Stimulated activated effector memory CD8-positive, alpha-beta T cell treated with anti-CD3 and anti-CD28 coated beads, Interleukin-12 subunit alpha, Interleukin-12 subunit beta, amount 100 ng/mL, for 72 hours (primary cell): ENCODE results near the gene PRTFDC1.
"Not testable (repeated sequence)": the region's sequence is repeated elsewhere in the genome, so short reads cannot be mapped to it uniquely, and the experiment has no call there.

Experiments
- ATAC-seq: fragments of 150-1000 bp; cut with Tn5 transposase; 2 replicates; pipeline ENCODE4 v1.10.0; 2021
- DNase-seq, 2 donors: peaks; one replicate each; pipeline ENCODE4 v3.0.0; 2021 to 2022; ENCODE audit warnings: low spot score in 2 of 2
- H3K27ac Mint-ChIP-seq: one replicate; pipeline ENCODE4 v1.8.0; 2022; ENCODE audit warnings: mild to moderate bottlenecking, mixed read lengths
- H3K36me3 Mint-ChIP-seq: one replicate; pipeline ENCODE4 v1.8.0; 2022; ENCODE audit warnings: mild to moderate bottlenecking, mixed read lengths
- H3K4me1 Mint-ChIP-seq: one replicate; pipeline ENCODE4 v1.8.0; 2022; ENCODE audit warnings: mixed read lengths
- H3K4me3 Mint-ChIP-seq: one replicate; pipeline ENCODE4 v1.8.0; 2022; ENCODE audit warnings: mild to moderate bottlenecking, mixed read lengths
- H3K9me3 Mint-ChIP-seq: one replicate; pipeline ENCODE4 v1.8.0; 2022; ENCODE audit warnings: mixed read lengths

Gene PRTFDC1

DNA sequence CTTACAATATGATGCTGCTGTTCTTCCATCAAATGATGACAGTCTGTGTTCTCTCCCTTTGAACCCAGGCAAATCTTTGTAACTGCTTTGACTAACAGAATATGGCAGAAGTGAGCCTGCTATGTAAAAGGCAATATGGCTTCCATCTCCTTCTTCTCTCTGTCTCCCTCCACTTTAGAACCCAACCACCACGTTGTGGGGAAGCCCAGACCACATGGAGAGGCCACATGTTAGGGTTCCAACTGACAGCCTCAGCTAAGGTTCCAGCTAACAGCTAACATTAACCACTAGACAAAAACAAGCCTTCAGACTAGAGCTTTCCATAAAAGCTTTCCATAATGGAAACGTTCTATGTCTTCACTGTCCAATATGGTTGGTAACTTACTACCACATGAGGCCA is 107.7 kb downstream of the PRTFDC1 start:
- Mint-ChIP-seq H3K36me3 (no peaks in the 10 kb centered on the region), H3K4me1 (no peaks in the 10 kb centered on the region), H3K4me3 (no peak overlapping the region), H3K9me3 (no peaks in the 10 kb centered on the region), H3K27ac (no peak overlapping the region)
- no peak for ATAC-seq
- no peak for DNase-seq

DNA sequence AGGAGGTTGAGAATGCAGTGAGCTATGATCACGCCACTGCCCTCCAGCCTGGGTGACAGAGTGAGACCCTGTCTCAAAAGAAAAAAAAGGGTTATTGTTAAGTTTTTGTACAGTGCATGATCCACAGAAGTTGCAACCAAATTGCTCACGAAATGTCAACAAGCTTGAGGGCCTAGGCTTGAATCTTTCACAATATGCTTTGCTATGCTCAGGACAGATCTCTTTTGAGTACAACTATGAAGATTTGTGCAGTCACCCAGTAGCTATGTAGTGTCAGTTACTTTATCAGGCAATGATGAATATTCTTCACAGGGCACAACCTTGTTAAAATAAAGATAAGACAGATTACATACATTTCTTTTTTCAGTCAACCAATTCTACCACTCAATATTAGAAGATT is 109.2 kb downstream of the PRTFDC1 start:
- Mint-ChIP-seq H3K4me1 (no peaks in the 10 kb centered on the region), H3K9me3 (no peaks in the 10 kb centered on the region), H3K36me3 (no peaks in the 10 kb centered on the region), H3K27ac (no peak overlapping the region), H3K4me3 (no peak overlapping the region)
- no peak for ATAC-seq
- no peak for DNase-seq

DNA sequence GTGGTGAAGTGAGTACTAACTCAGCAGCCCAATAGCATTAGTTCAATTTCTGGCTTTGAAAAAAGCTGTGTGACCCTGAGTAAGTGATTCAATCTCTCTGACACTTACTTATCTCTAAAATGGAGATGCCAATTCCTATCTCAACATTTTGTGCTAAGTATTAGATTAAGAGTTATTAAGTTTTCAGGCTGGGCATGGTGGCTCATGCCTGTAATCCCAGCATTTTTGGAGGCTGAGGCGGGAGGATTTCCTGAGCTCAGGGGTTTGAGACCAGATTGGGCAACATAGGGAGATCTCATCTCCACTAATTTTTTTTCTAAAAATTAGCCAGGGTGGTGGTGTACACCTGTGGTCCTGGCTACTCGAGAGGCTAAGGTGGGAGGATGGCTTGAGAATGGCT is 109.5 kb downstream of the PRTFDC1 start:
- Mint-ChIP-seq H3K27ac (no peak overlapping the region), H3K4me1 (no peaks in the 10 kb centered on the region), H3K36me3 (no peaks in the 10 kb centered on the region), H3K9me3 (no peaks in the 10 kb centered on the region), H3K4me3 (no peak overlapping the region)
- ATAC-seq, result no peak
- DNase-seq, result no peak

DNA sequence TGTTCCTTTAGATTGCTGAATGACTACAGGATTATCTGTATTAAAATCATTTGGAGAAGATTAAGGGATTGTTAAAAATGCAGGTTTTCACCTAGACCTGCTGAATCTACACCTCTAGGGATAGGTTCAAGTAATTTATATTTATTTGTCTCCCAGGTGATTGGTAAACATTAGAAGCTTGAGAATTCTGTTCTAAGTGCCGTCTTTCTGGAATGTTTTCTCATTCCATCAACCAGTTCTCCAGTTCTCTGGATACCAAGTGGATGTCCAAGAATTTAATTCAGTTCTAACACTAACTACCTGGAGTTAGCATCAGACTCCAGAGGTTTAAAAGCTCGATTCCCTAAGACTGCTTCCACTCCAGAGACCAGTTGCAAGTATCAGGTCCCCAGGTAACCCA is 110.9 kb downstream of the PRTFDC1 start:
- no peak for DNase-seq
- H3K9me3 Mint-ChIP-seq, result peaks cover 3% of the 10 kb centered on the region
- H3K36me3 Mint-ChIP-seq, result no peaks in the 10 kb centered on the region
- H3K4me3 Mint-ChIP-seq, result no peak overlapping the region
- no peak for ATAC-seq
- peaks cover 4% of the 10 kb centered on the region for H3K4me1 Mint-ChIP-seq
- no peak overlapping the region for H3K27ac Mint-ChIP-seq

DNA sequence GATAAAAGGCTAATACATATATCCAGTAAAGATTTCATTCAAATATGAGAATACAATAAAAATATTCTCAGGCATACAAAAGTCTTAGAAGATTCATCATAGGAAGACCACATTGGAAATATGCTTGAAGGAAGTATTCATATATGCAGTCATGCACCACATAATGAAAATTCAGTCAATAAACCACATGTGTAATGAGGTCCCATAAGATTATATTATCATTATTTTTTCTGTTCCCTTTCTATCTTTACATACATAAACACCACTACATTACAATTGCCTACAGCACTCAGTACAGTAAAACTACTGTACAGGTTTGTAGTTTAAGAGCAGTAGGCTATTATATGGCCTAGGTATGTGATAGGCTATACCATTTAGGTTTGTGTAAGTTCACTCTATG is 111.6 kb downstream of the PRTFDC1 start:
- DNase-seq (no peak), ATAC-seq (no peak)
- Mint-ChIP-seq H3K36me3 (no peaks in the 10 kb centered on the region), H3K27ac (no peak overlapping the region), H3K9me3 (peaks cover 3% of the 10 kb centered on the region), H3K4me3 (no peak overlapping the region), H3K4me1 (peaks cover 5% of the 10 kb centered on the region)

DNA sequence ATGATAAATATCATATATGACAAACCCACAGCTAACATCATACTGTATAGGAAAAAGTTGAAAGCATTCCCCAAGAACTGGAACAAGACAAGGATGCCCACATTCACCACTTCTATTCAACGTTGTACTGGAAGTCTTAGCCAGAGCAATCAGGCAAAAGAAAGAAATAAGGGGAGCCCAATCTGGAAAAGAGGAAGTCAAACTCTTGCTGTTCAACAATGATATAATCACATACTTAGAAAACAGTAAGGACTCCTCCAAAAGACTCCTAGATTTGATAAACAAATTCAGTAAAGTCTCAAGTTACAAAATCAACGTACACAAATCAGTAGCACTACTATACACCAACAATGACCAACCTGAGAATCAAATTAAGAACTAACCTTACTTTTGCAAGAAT is 114.6 kb downstream of the PRTFDC1 start:
- H3K4me1 Mint-ChIP-seq, H3K27ac Mint-ChIP-seq, ATAC-seq, H3K4me3 Mint-ChIP-seq, H3K36me3 Mint-ChIP-seq, H3K9me3 Mint-ChIP-seq, DNase-seq: not testable (repeated sequence)

DNA sequence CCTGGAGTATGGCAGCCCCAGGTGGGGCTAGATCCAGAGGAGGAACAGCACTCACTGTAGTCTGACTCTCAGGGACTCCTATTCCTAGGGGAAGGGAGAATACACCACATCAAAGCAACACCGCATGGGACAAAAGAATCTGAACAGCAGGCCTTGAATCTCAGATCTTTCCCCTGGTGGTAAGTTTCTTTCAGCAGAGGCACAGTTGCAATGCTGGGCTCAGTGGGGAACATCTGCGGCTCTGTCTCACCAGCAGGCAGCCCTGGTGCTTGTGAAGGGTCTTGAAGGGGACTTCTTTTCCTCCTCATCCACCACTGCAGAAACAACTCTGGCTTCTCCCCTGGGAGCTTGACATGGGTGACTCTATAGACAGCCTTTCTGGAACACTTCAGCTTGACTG is 117.5 kb downstream of the PRTFDC1 start:
- Mint-ChIP-seq H3K27ac (no peak overlapping the region), H3K36me3 (no peaks in the 10 kb centered on the region), H3K4me1 (peaks cover 10% of the 10 kb centered on the region), H3K4me3 (no peak overlapping the region), H3K9me3 (peaks cover 3% of the 10 kb centered on the region)
- DNase-seq, result peak in 1 of 2 donors; percentile 30
- ATAC-seq, result no peak

DNA sequence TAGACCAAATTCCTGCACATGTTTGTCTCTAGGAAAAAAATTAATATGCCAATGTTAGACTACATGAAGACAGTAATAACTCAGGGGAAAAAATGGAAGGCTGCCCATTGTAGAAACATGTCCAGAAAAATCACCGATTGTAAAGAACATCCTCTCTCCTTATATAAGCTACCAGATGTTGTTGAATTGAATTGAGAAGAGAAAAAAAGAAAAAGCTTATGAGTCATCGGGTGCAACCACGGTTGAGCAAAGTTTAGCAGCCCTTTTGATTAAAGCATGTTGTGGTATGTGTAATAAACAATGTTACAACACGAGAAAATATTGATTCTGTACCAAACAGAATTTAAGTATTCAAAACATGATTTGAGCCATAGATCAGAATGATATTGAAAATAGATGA is 126.4 kb downstream of the PRTFDC1 start:
- H3K4me3 Mint-ChIP-seq, result peak overlapping the region; percentile 23
- H3K36me3 Mint-ChIP-seq, result no peaks in the 10 kb centered on the region
- DNase-seq (no peak), ATAC-seq (peak; percentile 58)
- peaks cover 32% of the 10 kb centered on the region for H3K4me1 Mint-ChIP-seq
- H3K27ac Mint-ChIP-seq, result no peak overlapping the region
- H3K9me3 Mint-ChIP-seq, result no peaks in the 10 kb centered on the region

DNA sequence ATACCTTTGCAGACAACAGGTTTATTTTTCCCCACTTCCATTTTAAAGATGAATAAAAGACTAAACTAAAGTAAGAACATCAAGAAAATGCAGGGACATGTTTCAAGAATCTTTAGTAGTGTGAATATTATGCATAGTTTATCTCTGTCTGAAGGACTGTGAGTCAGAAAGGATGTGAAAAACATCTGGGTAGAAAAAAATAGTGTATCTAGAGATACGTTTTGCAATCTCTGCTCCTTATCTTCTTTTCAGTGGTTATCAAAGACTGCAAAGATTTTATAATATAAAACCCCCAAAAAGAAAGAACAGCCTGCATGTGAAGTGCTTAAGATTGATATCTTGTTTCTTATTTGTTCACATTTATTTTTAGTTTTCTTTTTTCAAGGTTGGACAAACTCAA is 126.9 kb downstream of the PRTFDC1 start:
- H3K36me3 Mint-ChIP-seq, result no peaks in the 10 kb centered on the region
- no peak overlapping the region for H3K27ac Mint-ChIP-seq
- ATAC-seq (no peak), DNase-seq (no peak)
- H3K4me3 Mint-ChIP-seq, result peak overlapping the region; percentile 23
- H3K9me3 Mint-ChIP-seq, result no peaks in the 10 kb centered on the region
- peaks cover 34% of the 10 kb centered on the region for H3K4me1 Mint-ChIP-seq

DNA sequence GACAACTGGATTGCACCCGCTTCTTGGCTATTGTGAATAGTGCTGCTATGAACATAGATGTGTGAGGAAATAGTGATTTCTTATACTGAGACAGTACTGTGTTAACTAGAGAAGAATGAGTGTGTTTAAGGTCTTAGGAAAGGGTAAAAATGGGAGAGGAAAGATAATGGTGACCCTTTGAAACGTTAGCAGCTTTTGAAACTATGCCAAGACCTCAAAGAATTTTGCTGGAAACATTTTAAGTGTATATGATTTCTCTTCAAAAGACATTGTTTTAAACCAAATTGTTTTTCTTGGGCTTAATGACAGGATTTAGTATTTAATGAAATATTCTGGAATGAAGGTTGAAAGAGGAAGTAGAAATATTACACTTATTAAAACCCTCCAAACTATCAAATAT is 127.9 kb downstream of the PRTFDC1 start:
- DNase-seq (no peak), ATAC-seq (no peak)
- no peaks in the 10 kb centered on the region for H3K36me3 Mint-ChIP-seq
- peak overlapping the region; percentile 72 for H3K27ac Mint-ChIP-seq
- H3K9me3 Mint-ChIP-seq, result no peaks in the 10 kb centered on the region
- no peak overlapping the region for H3K4me3 Mint-ChIP-seq
- H3K4me1 Mint-ChIP-seq, result peaks cover 38% of the 10 kb centered on the region

DNA sequence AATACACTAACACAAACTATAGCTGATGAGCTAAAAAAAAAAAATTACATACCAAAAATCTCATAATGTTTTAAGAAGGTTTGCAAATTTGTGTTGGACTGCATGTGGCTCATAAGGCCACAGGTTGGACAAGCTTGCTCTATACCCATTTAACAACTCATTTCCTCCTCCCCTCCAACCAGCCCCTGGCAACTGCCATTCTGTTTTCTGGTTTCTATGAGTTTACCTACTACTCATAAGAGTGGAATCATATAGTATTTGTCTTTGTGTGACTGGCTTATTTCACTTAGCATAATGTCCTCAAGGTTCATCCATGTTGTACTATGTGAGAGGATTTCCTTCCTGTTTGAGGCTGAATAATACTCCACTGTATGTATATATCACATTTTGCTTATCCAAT is 128.3 kb downstream of the PRTFDC1 start:
- DNase-seq (no peak), ATAC-seq (peak; percentile 87)
- H3K36me3 Mint-ChIP-seq, result no peaks in the 10 kb centered on the region
- no peak overlapping the region for H3K4me3 Mint-ChIP-seq
- no peaks in the 10 kb centered on the region for H3K9me3 Mint-ChIP-seq
- H3K4me1 Mint-ChIP-seq, result peaks cover 38% of the 10 kb centered on the region
- peak overlapping the region; percentile 72 for H3K27ac Mint-ChIP-seq

DNA sequence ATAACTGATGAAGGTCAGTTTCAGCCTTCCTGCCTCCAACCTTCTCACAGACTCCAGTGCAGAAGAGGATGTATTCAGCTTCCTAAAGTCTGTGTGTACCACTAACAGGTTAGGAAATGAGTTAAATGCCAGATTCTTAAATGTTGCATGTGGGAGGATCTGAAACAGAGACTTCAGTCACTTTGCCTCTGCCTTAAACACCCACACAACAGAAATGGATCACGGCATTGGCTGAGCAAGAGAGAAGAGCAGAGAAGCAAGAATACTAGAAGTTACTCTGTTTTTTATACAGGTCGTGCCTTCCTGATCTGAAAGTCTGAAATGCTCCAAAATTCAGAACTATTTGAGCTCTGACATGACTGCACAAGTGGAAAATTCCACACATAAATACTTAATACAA is 129.8 kb downstream of the PRTFDC1 start:
- Mint-ChIP-seq H3K36me3 (no peaks in the 10 kb centered on the region), H3K27ac (no peak overlapping the region), H3K4me1 (peaks cover 38% of the 10 kb centered on the region), H3K4me3 (no peak overlapping the region), H3K9me3 (no peaks in the 10 kb centered on the region)
- DNase-seq (peak in 1 of 2 donors; percentile 46), ATAC-seq (peak; percentile 83)

DNA sequence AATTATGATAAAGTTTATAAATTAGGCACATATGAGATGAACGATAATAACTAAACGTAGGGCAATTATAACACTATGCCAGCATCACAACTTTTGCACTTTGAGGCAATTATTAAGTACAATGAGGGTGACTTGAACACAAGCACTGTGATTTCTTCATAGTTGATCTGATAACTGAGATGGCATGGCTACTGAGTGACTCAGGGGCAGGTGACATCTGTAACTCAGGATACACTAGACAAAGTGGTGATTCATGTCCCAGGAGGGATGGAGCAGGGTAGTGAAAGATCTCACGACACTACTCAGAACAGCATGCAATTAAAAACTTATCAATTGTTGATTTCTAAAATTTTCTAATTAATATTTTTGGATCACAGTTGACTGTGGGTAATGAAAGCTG is 130.4 kb downstream of the PRTFDC1 start:
- no peaks in the 10 kb centered on the region for H3K9me3 Mint-ChIP-seq
- H3K4me3 Mint-ChIP-seq, result no peak overlapping the region
- peaks cover 38% of the 10 kb centered on the region for H3K4me1 Mint-ChIP-seq
- ATAC-seq (peak; percentile 66), DNase-seq (peak in 1 of 2 donors; percentile 4)
- H3K36me3 Mint-ChIP-seq, result no peaks in the 10 kb centered on the region
- H3K27ac Mint-ChIP-seq, result no peak overlapping the region

DNA sequence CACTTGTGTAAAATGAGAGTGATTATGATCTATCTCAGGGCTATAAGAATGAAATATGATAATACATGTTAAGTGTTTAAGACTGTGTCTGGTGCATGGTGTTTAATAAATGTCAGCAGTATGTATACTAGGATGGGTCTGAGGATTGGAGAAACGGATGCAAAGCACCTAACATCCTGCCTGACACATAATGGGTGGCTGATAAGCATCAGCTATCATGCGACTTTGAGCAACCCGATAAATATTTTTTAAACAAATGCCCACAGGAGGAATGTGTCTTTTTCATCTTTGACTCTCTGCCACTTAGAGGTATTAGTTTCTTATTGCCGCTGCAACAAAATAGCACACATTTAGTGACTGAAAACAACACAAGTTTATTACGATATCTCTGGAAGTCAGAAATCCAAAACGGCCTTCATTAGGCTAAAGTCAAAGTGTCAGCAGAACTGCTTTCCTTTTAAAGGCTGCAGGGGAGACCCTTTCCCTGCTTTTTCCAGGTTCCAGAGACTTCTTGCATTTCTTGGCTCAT is 135.5 kb downstream of the PRTFDC1 start:
- Mint-ChIP-seq H3K36me3 (no peaks in the 10 kb centered on the region), H3K9me3 (no peaks in the 10 kb centered on the region), H3K4me1 (peaks cover 6% of the 10 kb centered on the region), H3K27ac (no peak overlapping the region), H3K4me3 (no peak overlapping the region)
- ATAC-seq (no peak), DNase-seq (no peak)

DNA sequence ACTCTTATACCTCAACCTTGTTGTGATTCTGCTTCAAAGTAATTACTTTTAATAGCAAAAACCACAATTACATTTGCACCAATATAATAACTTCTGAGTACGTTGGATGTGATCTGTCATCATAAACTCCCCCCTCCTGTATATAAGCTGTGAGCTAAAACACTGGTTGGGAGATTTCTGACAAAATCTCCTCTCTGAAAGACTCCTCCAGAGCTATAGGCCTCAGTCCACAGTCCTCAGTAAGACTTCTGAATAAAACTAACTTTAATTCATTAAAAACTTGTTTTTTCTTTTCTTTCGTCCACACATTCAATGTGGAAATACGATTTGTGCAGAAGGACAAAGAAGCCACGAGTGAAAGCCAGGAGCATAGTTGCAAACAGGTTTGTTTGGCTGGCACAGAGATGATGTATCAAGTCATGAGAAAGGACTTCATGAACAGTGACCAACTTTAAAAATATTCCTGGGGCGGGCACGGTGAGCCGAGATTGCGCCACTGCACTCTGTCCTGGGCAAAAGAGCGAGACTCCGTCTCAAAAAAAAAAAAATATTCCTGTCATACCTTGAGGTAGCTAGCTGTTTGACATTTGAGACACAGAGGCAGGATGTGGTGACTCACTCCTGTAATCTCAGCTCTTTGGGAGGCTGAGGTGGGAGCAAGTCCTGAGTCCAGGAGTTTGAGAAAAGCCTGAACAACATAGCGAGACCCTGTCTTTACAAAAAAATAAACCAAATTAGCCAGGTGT is 137.7 kb downstream of the PRTFDC1 start:
- DNase-seq, result no peak
- ATAC-seq, result peak; percentile 51
- H3K27ac Mint-ChIP-seq, result no peak overlapping the region
- no peaks in the 10 kb centered on the region for H3K36me3 Mint-ChIP-seq
- H3K4me1 Mint-ChIP-seq, result no peaks in the 10 kb centered on the region
- H3K4me3 Mint-ChIP-seq, result no peak overlapping the region
- H3K9me3 Mint-ChIP-seq, result no peaks in the 10 kb centered on the region

DNA sequence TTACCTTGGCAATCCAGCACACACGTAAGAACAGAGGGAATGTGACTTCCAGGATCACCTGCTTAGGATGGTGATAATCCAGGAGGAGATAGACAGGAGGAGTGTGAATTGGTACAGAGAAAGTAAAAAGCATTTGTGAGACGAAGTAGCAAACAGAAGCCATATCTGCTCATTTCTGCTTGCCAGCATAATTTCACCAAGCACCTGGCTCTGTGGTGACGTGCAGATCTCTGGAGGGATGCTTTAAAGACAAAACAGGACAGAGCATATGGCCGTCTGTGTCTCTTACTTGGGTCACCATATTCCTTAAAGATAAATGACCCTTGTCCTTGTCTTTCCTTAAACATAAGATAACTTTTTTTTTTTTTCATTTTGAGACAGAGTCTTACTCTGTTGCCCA is 138.6 kb downstream of the PRTFDC1 start:
- DNase-seq (no peak), ATAC-seq (no peak)
- no peak overlapping the region for H3K4me3 Mint-ChIP-seq
- H3K36me3 Mint-ChIP-seq, result no peaks in the 10 kb centered on the region
- H3K4me1 Mint-ChIP-seq, result no peaks in the 10 kb centered on the region
- no peaks in the 10 kb centered on the region for H3K9me3 Mint-ChIP-seq
- no peak overlapping the region for H3K27ac Mint-ChIP-seq
